Neural cell (in vitro differentiated cells): ENCODE measurements around the gene NUDT7. TPM values are rescaled to one million over a fixed set of nuclear protein-coding genes. Genes with fewer than 3 reads are reported as not detected.

ENCODE experiments used
- H2AFZ ChIP-seq: fragments of 200-600, 300-800 bp; sonication (generic), shearing (Covaris generic); 2 replicates; pipeline ENCODE4 v1.6.0; 2014; ENCODE audit warnings: low read depth, mild to moderate bottlenecking, antibody characterized with exemption, low read length, moderate library complexity
- H3F3A ChIP-seq: fragments of 200-600 bp; shearing (Covaris generic); 2 replicates; pipeline ENCODE4 v1.6.1; 2016; ENCODE audit warnings: mild to moderate bottlenecking, moderate library complexity, mixed read lengths, antibody characterized with exemption, low read length; ENCODE audit not compliant: insufficient read depth, poor library complexity, severe bottlenecking
- H3K27ac ChIP-seq: fragments of 200-600, 300-800 bp; sonication (generic), shearing (Covaris generic); 2 replicates; pipeline ENCODE4 v1.5.1; 2014; ENCODE audit warnings: mild to moderate bottlenecking, low read length, moderate library complexity
- H3K27me3 ChIP-seq: fragments of 300-800, 200-600 bp; sonication (generic), shearing (Covaris generic); 2 replicates; pipeline ENCODE4 v1.6.0; 2014; ENCODE audit warnings: mild to moderate bottlenecking, low read depth, low read length, moderate library complexity; ENCODE audit not compliant: insufficient read depth
- H3K36me3 ChIP-seq: fragments of 300-800, 200-600 bp; sonication (generic), shearing (Covaris generic); 2 replicates; pipeline ENCODE4 v1.5.1; 2014; ENCODE audit warnings: mild to moderate bottlenecking, antibody characterized with exemption, low read length, moderate library complexity; ENCODE audit not compliant: insufficient read depth
- H3K4me2 ChIP-seq: fragments of 300-800, 200-600 bp; sonication (generic), shearing (Covaris generic); 2 replicates; pipeline ENCODE4 v1.6.0; 2014; ENCODE audit warnings: mild to moderate bottlenecking, low read length
- H3K4me3 ChIP-seq: fragments of 300-800, 200-600 bp; sonication (generic), shearing (Covaris generic); 2 replicates; pipeline ENCODE4 v1.5.1; 2014; ENCODE audit warnings: mild to moderate bottlenecking, low read length, moderate library complexity
- H3K79me2 ChIP-seq: fragments of 200-600 bp; shearing (Covaris generic); replicated peaks from 2 replicates; pipeline ENCODE4 v1.6.0; 2014; ENCODE audit warnings: mild to moderate bottlenecking, low read length, moderate library complexity; ENCODE audit not compliant: insufficient read depth
- H3K9ac ChIP-seq: fragments of 300-800, 200-600 bp; sonication (generic), shearing (Covaris generic); 2 replicates; pipeline ENCODE4 v1.6.1; 2016; ENCODE audit warnings: mild to moderate bottlenecking, low read length, mixed read lengths
- H3K9me2 ChIP-seq: fragments of 200-600 bp; shearing (Covaris generic); 2 replicates; pipeline ENCODE4 v1.6.1; 2016; ENCODE audit warnings: mild to moderate bottlenecking, low read length, mixed read lengths; ENCODE audit not compliant: insufficient read depth
- H3K9me3 ChIP-seq: fragments of 200-600, 300-800 bp; sonication (generic), shearing (Covaris generic); 2 replicates; pipeline ENCODE4 v1.6.1; 2016; ENCODE audit warnings: mild to moderate bottlenecking, mixed run types, low read length, moderate library complexity, mixed read lengths
- H4K20me1 ChIP-seq: fragments of 200-600 bp; shearing (Covaris generic); 2 replicates; pipeline ENCODE4 v1.6.1; 2016; ENCODE audit warnings: mild to moderate bottlenecking, mixed run types; ENCODE audit not compliant: insufficient read depth
- EP300 ChIP-seq: fragments of 450-650 bp; conservative IDR thresholded peaks from 2 replicates; pipeline ENCODE4 v1.6.1; 2014; ENCODE audit warnings: antibody characterized with exemption, mild to moderate bottlenecking, moderate library complexity; ENCODE audit not compliant: poor library complexity, severe bottlenecking
- EZH2 ChIP-seq: fragments of 200-600, 300-800 bp; shearing (Covaris generic), sonication (generic); IDR thresholded peaks from 2 replicates; pipeline ENCODE4 v1.6.1; 2014; ENCODE audit warnings: antibody characterized with exemption, low read length, borderline replicate concordance, mild to moderate bottlenecking; ENCODE audit not compliant: insufficient read depth, poor library complexity, severe bottlenecking
- MXI1 ChIP-seq: fragments of 450-650 bp; conservative IDR thresholded peaks from 2 replicates; pipeline ENCODE4 v1.6.1; 2014; ENCODE audit warnings: antibody characterized with exemption, mild to moderate bottlenecking; ENCODE audit not compliant: poor library complexity, severe bottlenecking
- POLR2AphosphoS5 ChIP-seq: IDR thresholded peaks from 2 replicates; pipeline ENCODE4 v1.6.1; 2012
- RAD21 ChIP-seq: fragments of 450-650 bp; conservative IDR thresholded peaks from 2 replicates; pipeline ENCODE4 v1.6.1; 2014; ENCODE audit warnings: antibody characterized with exemption, mild to moderate bottlenecking, moderate library complexity
- SMC3 ChIP-seq: fragments of 450-650 bp; conservative IDR thresholded peaks from 2 replicates; pipeline ENCODE4 v1.6.1; 2014; ENCODE audit warnings: antibody characterized with exemption, mild to moderate bottlenecking, moderate library complexity; ENCODE audit not compliant: poor library complexity
- TAF1 ChIP-seq: IDR thresholded peaks from 2 replicates; pipeline ENCODE4 v1.6.1; 2012; ENCODE audit warnings: low read depth
- polyA plus RNA-seq: library from polyadenylated mRNA; depleted of rRNA; stranded (reverse); fragments of >200 nt; gene quantifications from 2 replicates; pipeline ENCODE4 v1.2.3, GENCODE V29; 2014
- TF ChIP-seq, protein P1 (sequence below): IDR thresholded peaks from 2 replicates; pipeline ENCODE4 v1.6.1; 2012; ENCODE audit warnings: borderline replicate concordance
- TF ChIP-seq, protein P2 (sequence below): fragments of 450-650 bp; IDR thresholded peaks from 2 replicates; pipeline ENCODE4 v1.5.1; 2014; ENCODE audit warnings: antibody characterized with exemption, mild to moderate bottlenecking, moderate library complexity; ENCODE audit not compliant: poor library complexity, severe bottlenecking

NUDT7 gene
- polyA plus RNA-seq, 1 donor from 2014 or later = 13.9 TPM

DNA sequence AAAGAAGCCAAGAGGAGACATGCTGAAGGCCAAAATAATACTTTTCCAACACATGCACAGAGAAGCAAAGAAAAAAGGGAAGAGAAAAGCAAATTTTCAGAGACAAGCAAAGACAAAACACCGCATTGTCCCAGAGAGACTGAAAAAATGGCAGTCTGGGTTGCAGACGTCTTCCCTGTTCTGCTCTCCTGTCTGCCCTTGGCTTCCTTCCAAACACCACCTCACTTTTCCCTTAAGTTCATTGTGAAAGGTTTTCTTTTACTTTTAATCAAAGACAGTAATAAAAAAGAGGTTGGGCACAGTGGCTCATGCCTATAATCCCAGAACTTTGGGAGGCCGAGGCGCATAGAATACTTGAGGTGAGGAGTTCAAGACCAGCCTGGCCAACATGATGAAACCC is 44.9 kb downstream of the NUDT7 start:
- Histone ChIP-seq H3K36me3 (no peaks in the 10 kb centered on the region), H3K9me2 (no peaks in the 10 kb centered on the region), H3K9me3 (no peaks in the 10 kb centered on the region), H2AFZ (no peak overlapping the region), H3K27me3 (no peaks in the 10 kb centered on the region), H3K27ac (no peak overlapping the region), H3F3A (no peaks in the 10 kb centered on the region), H3K4me3 (no peak overlapping the region), H3K4me2 (no peak overlapping the region), H3K9ac (no peak overlapping the region), H4K20me1 (no peaks in the 10 kb centered on the region), H3K79me2 (no peaks in the 10 kb centered on the region)
- TF ChIP-seq SMC3 = no peak
- TF ChIP-seq, protein P1, sequence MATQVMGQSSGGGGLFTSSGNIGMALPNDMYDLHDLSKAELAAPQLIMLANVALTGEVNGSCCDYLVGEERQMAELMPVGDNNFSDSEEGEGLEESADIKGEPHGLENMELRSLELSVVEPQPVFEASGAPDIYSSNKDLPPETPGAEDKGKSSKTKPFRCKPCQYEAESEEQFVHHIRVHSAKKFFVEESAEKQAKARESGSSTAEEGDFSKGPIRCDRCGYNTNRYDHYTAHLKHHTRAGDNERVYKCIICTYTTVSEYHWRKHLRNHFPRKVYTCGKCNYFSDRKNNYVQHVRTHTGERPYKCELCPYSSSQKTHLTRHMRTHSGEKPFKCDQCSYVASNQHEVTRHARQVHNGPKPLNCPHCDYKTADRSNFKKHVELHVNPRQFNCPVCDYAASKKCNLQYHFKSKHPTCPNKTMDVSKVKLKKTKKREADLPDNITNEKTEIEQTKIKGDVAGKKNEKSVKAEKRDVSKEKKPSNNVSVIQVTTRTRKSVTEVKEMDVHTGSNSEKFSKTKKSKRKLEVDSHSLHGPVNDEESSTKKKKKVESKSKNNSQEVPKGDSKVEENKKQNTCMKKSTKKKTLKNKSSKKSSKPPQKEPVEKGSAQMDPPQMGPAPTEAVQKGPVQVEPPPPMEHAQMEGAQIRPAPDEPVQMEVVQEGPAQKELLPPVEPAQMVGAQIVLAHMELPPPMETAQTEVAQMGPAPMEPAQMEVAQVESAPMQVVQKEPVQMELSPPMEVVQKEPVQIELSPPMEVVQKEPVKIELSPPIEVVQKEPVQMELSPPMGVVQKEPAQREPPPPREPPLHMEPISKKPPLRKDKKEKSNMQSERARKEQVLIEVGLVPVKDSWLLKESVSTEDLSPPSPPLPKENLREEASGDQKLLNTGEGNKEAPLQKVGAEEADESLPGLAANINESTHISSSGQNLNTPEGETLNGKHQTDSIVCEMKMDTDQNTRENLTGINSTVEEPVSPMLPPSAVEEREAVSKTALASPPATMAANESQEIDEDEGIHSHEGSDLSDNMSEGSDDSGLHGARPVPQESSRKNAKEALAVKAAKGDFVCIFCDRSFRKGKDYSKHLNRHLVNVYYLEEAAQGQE = no peak
- TF ChIP-seq, protein P2, sequence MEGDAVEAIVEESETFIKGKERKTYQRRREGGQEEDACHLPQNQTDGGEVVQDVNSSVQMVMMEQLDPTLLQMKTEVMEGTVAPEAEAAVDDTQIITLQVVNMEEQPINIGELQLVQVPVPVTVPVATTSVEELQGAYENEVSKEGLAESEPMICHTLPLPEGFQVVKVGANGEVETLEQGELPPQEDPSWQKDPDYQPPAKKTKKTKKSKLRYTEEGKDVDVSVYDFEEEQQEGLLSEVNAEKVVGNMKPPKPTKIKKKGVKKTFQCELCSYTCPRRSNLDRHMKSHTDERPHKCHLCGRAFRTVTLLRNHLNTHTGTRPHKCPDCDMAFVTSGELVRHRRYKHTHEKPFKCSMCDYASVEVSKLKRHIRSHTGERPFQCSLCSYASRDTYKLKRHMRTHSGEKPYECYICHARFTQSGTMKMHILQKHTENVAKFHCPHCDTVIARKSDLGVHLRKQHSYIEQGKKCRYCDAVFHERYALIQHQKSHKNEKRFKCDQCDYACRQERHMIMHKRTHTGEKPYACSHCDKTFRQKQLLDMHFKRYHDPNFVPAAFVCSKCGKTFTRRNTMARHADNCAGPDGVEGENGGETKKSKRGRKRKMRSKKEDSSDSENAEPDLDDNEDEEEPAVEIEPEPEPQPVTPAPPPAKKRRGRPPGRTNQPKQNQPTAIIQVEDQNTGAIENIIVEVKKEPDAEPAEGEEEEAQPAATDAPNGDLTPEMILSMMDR = no peak
- no peak for TF ChIP-seq RAD21
- no peak for TF ChIP-seq POLR2AphosphoS5
- no peak for TF ChIP-seq MXI1
- no peak for TF ChIP-seq TAF1
- TF ChIP-seq EP300 = no peak
- TF ChIP-seq EZH2 = no peak

DNA sequence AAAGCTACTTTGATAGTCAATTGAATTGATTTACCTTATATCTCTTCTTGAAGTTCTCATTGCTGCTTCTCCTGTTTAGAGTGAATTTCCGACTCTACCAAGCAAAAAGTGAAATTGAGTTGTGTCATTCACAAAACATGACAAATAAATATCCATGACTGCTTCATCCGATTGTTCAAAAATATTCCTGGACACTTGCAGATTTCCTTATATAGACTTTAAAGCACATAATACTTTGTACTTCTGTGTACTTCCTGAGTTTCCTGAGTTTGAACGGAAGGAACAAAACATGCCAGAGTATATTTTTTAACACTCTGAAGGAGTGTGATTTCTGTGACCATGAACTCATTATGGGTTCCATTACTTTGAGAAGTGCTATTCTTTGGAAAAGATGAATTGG is 45.5 kb downstream of the NUDT7 start:
- no peaks in the 10 kb centered on the region for H3K36me3 ChIP-seq
- no peaks in the 10 kb centered on the region for H4K20me1 ChIP-seq
- H3K9me2 ChIP-seq = no peaks in the 10 kb centered on the region
- H3K27ac ChIP-seq = no peak overlapping the region
- TF ChIP-seq SMC3 = no peak
- TF ChIP-seq MXI1 = no peak
- TF ChIP-seq, protein P1 = no peak
- TF ChIP-seq, protein P2 = no peak
- no peak for TF ChIP-seq RAD21
- no peak for TF ChIP-seq EP300
- TF ChIP-seq POLR2AphosphoS5 = no peak
- TF ChIP-seq EZH2 = no peak
- no peak for TF ChIP-seq TAF1
- H3K4me2 ChIP-seq = no peak overlapping the region
- H2AFZ ChIP-seq = no peak overlapping the region
- no peaks in the 10 kb centered on the region for H3K79me2 ChIP-seq
- no peaks in the 10 kb centered on the region for H3K27me3 ChIP-seq
- H3F3A ChIP-seq = no peaks in the 10 kb centered on the region
- no peaks in the 10 kb centered on the region for H3K9me3 ChIP-seq
- H3K9ac ChIP-seq = no peak overlapping the region
- H3K4me3 ChIP-seq = no peak overlapping the region
